NCI-H82 (cell line): ENCODE measurements around the gene HKDC1.
A peak's percentile ranks its signal among the peaks of the same experiment; 100 is the strongest.
"Not testable (repeated sequence)": the region's sequence is repeated elsewhere in the genome, so short reads cannot be mapped to it uniquely, and the experiment has no call there.

Source experiments
- DNase-seq: peaks from one replicate; lab custom pipeline; 2025; lab: John Stamatoyannopoulos, UW

HKDC1 gene

DNA sequence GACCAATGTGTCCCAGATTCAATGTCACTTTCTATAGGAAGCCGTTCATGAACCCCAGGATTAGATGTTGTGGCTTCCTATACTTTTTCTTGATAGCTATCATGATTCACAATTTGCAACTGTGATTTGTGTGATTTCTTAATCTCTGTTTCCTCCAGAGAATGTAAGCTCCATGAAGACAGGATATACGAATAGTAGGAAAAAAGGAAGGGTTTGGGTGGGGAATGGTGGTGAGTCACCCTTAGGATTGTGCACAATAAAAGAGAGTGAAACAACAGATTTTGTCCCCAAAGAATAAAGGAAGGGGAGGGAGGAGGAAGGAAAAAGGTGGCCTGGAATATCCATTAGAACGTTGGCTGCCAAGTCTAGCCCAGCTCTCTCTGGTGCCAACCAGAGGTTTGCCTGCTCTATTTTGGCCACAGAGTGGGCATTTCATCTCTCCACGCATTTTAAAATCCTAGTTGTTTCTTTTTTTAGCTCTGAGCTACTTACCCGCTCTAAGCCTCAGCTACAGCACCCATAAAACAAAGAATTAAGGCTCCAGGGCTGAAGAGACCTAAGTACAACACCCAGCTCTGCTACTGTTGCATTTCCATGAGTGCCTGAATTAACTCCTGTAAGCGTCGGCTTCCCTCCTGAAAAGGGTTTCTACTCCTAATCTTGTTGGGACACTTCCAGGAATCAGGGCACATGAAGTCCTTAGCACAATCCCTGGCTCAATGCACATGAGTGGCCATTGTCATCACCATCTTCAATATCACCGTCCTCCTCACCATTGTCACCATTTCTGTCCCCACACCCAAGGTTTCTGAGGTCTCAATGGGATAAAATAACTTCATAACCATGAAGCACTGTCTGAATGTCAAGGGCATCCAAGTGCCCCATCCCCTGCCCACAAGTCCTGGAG is 61.6 kb downstream of the HKDC1 start:
- peak; percentile 10 for DNase-seq

DNA sequence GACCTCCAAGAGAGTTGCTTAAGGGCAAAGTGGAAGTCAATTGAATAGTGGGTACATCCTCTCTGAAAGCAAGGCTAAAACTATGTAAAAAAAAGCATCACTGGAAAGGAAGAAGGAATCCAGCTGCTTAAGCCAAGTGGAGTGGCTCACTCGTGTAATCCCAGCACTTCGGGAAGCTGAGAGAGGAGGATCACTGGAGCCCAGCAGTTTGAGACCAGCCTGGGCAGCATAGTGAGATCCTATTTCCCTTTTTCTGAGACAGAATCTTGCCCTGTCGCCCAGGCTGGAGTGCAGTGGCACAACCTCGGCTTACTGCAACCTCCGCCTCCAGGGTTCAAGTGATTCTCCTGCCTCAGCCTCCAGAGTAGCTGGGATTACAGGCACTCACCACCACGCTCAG is 64.3 kb downstream of the HKDC1 start:
- not testable (repeated sequence) for DNase-seq

DNA sequence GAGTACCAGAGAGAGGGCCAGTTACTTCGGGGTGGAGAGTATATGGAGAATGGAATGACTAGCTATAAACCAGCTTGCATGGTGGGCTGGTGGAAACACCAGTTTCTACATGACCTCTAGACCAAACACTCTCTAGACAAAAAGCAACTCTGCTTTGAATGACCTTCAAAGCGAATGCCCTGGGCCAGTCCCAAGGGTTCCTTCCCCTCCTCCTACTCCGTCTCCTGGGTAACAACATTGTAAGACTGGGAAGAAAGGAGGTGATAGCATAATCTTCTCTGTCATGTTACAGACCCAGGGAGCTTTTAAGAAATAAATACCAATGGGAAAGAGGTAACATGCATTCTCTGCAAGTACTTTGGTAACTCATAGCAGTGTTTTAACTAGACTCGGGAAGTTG is 65.6 kb downstream of the HKDC1 start:
- no peak for DNase-seq

DNA sequence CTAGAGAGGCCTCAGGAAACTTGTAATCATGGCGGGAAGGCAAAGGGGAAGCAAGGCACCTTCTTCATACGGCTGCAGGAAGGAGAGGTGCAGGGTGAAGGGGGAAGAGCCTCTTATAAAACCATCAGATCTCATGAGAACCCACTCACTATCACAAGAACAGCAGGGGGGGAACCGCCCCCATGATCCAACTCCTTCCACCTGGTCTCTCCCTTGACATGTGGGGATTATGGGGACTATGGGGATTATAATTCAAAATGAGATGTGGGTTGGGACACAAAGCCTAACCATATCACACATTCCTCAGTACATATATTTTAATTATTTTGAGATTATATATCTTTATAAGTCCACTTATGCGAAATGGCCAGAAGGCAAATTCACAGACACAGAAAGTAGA is 67.0 kb downstream of the HKDC1 start:
- peak; percentile 50 for DNase-seq

DNA sequence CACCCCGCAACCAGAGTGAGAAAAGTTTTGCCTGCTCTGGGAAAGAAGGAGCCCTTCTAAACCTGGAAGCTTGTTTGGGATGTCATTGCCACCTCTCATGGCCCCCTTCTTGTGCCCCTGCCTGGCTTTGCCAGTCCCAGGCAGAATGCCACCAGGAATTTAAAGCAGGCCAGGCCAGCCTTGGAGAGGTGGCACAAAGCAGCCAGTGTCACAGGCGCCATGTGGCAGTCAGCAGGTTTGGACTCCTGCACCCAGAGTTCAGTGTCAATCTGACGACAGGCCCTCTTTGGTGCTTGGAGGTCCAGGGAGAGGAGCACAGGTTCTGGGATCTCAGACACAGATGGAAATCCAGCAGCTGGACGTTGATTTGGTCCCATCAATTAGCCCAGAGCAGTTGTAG is 70.9 kb downstream of the HKDC1 start:
- DNase-seq = no peak

DNA sequence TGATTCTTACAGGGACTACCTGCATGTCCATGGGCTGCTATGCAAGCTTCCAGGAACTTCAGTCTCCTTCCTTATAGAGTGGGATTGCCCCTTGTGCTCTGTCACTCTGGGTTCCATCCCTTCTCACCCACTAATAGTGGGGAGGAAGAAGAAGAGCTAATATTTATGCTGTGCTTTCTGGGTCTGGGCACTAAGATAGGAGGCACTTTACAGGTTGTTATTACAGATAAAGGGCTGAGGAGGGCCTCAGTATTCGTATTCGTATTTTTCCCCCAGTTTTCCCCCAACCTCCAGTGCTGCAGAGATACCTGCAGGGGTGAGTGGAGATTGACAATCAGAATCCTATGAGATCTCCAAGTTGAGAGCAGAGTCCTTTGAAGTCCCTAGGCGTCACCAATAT is 72.3 kb downstream of the HKDC1 start:
- DNase-seq = no peak

DNA sequence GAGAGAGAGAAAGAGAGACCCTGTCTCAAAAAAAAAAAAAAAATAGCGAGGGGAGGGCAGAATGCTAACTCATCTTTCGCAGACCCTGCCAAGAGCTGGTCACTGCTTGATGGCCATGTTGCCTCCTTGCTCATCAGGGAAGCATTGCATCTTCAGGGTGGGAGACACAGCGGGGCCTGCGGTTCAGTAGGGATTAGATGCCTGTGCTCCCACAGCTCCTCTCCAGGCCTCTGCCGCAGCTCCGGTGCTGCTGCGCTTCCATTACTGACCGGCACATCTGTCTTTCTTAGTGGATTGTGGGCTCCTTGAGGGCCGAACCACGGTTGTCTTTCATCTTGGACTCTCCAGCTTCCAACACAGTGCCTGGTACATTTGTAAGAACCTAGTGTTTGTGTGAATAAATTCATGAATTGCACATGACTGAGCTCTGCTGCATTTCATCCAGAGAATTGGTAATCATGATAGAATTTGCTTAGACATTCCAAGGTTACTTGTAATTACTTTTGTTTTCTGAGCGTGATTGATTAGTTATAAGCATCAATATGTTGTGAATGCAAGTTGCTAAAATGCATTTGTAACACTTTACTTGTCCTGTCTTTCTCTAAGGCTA is 75.0 kb downstream of the HKDC1 start:
- DNase-seq = no peak

DNA sequence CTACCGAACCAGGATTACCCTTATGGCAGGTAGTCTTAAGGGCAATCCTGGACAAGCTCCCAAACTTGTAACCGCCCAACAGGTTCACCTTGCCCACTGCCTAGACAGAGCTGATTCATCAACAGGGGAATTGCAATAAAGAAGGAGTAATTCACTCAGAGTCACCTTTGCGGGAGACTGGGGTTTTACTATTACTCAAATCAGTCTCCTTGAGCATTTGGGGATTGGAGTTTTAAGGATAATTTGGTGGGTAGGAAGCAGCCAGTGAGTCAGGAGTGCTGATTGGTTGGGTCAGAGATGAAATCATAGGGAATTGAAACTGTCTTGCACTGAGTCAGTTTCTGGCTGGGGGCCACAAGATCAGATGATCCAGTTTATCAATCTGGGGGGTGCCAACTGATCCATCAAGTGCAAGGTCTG is 83.5 kb downstream of the HKDC1 start:
- no peak for DNase-seq

DNA sequence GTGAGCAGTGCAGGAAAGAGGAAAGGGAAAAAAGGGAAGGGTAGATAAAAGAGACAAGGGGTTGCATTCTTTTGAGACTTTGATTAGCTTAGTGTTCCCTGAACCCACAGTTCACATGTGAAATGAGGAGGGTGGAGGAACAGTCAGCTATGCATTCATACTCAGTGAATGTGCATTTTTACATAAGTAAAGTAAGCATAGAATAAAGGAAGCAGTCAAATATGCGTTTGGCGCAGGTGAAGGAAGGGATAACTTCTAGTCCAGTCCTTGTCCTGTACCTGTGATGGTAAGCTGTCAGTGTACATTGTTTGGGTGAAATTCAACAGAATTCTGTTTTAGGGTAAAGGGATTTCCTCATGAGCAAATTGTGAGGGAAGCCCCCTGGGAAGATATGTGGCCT is 86.3 kb downstream of the HKDC1 start:
- no peak for DNase-seq

DNA sequence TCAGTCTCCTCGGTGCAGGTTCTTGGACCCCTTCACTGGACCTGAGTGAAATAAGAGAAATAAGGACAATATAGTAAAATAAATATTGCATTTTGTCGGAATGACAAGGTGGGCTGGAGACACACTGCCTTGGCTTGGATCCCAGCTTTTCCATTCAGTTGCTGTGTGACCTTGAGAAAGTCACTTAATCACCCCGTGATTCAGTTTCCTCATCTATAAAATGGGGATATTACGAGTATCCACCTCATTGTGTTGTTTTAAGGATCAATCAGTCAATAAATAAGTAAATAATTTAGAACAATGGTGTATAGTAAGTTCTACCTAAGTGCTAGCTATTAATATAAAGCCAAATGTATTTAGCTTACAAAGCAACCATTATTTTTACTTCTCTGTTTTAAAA is 87.3 kb downstream of the HKDC1 start:
- DNase-seq = no peak

DNA sequence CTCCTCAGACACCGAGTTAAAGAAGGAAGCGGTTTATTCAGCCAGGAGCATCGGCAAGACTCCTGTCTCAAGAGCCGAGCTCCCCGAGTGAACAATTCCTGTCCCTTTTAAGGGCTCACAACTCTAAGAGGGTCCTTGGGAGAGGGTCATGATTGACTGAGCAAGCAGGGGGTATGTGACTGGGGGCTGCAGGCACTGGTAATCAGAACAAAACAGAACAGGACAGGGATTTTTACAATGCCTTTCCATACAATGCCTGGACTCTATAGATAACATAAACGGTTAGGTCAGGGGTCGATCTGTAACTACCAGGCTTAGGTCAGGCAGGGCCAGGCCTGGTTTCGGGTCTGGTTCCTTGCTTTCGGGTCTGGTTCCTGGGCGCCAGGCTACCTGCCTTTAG is 88.2 kb downstream of the HKDC1 start:
- not testable (repeated sequence) for DNase-seq

DNA sequence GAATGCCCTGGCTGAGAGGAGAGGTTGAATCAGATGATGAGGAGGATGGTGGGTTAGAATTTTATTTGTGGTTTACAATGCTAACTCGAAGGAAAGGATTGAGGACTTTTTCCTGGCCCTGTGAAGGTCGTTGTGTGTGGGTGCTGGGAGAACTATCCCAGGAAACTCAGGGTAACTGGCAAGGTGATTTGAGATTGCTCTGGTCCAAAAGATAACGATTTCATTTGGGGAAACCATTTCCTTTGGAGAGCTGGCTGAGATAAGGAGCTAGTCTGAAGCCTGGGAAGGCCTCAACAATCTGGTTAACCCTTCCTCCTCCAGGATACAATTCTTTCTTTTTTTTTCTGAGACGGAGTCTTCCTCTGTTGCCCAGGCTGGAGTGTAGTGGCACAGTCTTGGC is 91.2 kb downstream of the HKDC1 start:
- no peak for DNase-seq

DNA sequence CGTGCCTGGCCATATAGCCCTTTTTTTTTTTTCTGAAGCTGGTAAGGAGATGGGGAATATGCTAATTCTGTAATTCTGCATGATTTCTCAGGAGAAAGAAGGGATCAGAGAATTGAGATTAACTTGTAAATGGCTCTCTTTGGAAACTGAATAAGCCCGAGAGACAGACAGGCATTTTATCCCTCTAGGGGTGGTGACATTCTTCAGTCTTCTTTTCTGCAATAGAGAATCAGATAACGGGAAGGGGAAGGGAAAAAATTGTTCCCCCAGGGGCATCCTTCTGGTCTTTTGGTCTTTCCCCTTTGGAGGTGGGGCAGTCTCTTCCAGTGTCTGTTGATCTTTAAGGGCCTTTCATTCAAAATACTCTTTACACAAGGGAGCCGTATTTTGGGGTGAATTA is 92.4 kb downstream of the HKDC1 start:
- no peak for DNase-seq

DNA sequence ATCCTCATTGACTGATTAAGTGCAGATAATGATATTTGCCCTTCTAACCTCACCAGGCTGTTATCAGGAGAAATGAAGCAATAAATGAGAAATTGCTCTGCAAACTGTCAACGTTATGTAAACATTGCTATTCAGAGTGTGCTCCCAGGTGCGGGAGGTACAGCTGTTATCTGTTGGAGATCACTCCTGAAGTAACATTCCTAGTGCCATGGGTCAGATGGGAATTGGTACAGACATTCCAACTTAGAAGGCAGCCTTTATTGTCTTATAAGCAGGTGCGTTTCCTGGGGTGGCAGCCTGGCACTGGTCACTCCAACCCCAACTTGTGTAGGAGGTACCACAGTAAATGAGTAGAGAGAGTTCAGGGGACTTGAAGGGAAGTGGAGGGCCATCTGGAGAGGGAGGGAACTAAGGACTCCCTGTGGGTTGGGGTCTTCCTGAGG is 95.0 kb downstream of the HKDC1 start:
- no peak for DNase-seq

DNA sequence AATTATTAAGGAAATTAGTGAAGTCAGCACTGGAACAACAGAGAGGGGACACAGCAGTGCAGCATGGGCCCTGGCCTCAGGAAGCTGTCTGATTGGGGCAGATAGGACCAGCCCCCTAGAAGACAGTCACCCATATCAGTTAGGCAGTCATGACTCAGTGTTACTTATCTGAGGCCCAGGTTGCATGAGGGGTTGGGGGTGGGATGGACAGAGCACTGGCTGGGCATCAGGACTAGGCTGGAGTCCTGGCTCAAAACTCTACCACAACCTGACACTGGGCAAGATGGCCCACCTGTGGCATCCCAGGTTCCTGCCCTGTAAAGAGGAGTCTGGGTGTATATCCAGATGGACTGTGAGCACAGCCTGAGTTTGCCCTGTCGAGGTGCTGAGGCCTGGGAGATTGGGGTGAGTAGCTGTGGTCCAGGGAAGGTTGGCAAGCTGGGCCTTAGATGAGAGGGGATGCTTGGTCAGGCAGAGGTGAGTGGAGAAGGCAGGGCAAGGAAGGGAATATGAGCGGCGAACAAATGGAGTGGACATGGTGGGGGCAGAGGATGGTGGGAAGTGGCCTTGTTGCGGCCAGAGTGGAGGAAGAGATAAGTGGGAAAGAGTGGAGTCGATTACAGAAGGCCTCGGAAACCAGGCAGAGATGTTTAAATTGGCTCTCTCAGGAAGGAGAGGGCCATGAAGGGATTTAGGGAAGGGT is 95.6 kb downstream of the HKDC1 start:
- no peak for DNase-seq

DNA sequence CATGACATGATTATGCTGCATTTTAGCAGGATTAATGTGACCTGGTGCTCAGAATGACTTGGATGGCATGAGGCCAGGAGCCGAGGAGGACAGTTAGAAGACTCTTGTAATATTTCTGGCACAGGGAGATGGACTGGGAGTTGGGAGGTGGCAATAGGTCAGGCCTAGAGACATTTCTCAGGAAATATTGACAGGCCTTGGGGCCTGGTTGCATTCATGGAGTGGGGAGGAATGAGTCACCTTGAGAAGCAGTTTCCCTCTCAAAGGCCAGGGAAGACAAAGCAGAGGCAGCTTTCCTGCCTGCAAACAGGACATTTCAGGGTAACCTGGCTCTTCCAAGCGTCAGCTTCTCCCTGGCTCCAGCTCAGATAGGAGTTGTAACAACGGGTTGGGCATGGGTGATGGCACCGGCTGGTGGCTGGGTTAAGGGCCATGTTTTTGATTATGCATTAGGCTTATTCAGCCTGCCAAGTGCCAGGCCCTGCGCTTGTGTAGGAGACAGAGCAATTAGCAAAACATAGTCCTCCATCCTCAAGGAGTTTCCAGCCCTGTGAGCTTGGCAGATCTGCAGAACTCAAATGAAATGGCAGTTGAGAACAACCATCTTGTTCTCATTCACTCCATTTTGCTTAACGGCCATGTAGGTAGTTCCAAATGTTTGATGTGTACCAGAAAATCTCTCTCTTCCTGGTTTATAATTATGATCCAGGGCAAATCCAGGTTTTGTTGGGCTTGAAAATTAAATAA is 96.4 kb downstream of the HKDC1 start:
- peak; percentile 36 for DNase-seq
